Stomach smooth muscle (tissue), 2 donors: ENCODE measurements around the gene PTPRN2.
"Not testable (repeated sequence)": the region's sequence is repeated elsewhere in the genome, so short reads cannot be mapped to it uniquely, and the experiment has no call there.

Source experiments
- H3K27ac ChIP-seq: one replicate; pipeline ENCODE4 v1.7.0; 2013; ENCODE audit warnings: mild to moderate bottlenecking, low read length, inconsistent platforms
- H3K27me3 ChIP-seq, 2 donors: one replicate each; pipeline ENCODE4 v1.7.0; 2013; ENCODE audit warnings: low read length in 2 of 2; ENCODE audit not compliant: insufficient read depth in 2 of 2, control insufficient read depth in 1 of 2
- H3K36me3 ChIP-seq, 2 donors: one replicate each; pipeline ENCODE4 v1.7.0; 2013; ENCODE audit warnings: low read length in 2 of 2; ENCODE audit not compliant: control insufficient read depth in 2 of 2, insufficient read depth in 2 of 2
- H3K4me1 ChIP-seq: one replicate; pipeline ENCODE4 v1.7.0; 2013; ENCODE audit warnings: low read length; ENCODE audit not compliant: control insufficient read depth, insufficient read depth
- H3K4me3 ChIP-seq, 2 donors: one replicate each; pipeline ENCODE4 v1.7.0; 2013; ENCODE audit warnings: low read length in 2 of 2
- H3K9ac ChIP-seq, 2 donors: one replicate each; pipeline ENCODE4 v1.7.0; 2013; ENCODE audit warnings: low read length in 2 of 2, mild to moderate bottlenecking in 1 of 2
- H3K9me3 ChIP-seq, 2 donors: one replicate each; pipeline ENCODE4 v1.7.0; 2013; ENCODE audit warnings: low read length in 2 of 2; ENCODE audit not compliant: control insufficient read depth in 2 of 2
- donor health status: healthy.
- donor health status: Pancreatic carcinoma.

The PTPRN2 gene

GRCh38 chr7:157670490-157671357 lies 916.9 kb downstream of the PTPRN2 start:
- Histone ChIP-seq H3K9ac (no peak overlapping the region), H3K36me3 (no peaks in the 10 kb centered on the region), H3K27me3 (no peaks in the 10 kb centered on the region), H3K9me3 (no peaks in the 10 kb centered on the region), H3K4me1 (no peaks in the 10 kb centered on the region), H3K4me3 (no peak overlapping the region), H3K27ac (no peak overlapping the region)

- no peak overlapping the region for H3K27ac ChIP-seq
- H3K9me3 ChIP-seq: no peaks in the 10 kb centered on the region
- no peaks in the 10 kb centered on the region for H3K4me1 ChIP-seq
- H3K9ac ChIP-seq: no peak overlapping the region
- H3K4me3 ChIP-seq: no peak overlapping the region
- no peaks in the 10 kb centered on the region for H3K36me3 ChIP-seq
- peaks cover 0 to 4% of the 10 kb centered on the region in 2 donors for H3K27me3 ChIP-seq
These were observed 917.8 kb downstream of the PTPRN2 start for GRCh38 chr7:157669768-157670351.

- Histone ChIP-seq H3K27me3 (peaks cover 0 to 8% of the 10 kb centered on the region in 2 donors), H3K4me1 (no peaks in the 10 kb centered on the region), H3K4me3 (no peak overlapping the region), H3K36me3 (no peaks in the 10 kb centered on the region), H3K27ac (no peak overlapping the region), H3K9me3 (no peaks in the 10 kb centered on the region), H3K9ac (no peak overlapping the region)
These were observed 918.5 kb downstream of the PTPRN2 start for GRCh38 chr7:157668884-157669767.

- Histone ChIP-seq H3K36me3 (no peaks in the 10 kb centered on the region), H3K27me3 (peaks cover 0 to 8% of the 10 kb centered on the region in 2 donors), H3K9ac (no peak overlapping the region), H3K9me3 (no peaks in the 10 kb centered on the region), H3K27ac (no peak overlapping the region), H3K4me1 (no peaks in the 10 kb centered on the region), H3K4me3 (no peak overlapping the region)
These were observed 919.3 kb downstream of the PTPRN2 start for GRCh38 chr7:157668221-157668883.

- no peak overlapping the region for H3K4me3 ChIP-seq
- H3K27me3 ChIP-seq: peaks cover 0 to 8% of the 10 kb centered on the region in 2 donors
- no peaks in the 10 kb centered on the region for H3K9me3 ChIP-seq
- H3K4me1 ChIP-seq: no peaks in the 10 kb centered on the region
- H3K9ac ChIP-seq: no peak overlapping the region
- no peak overlapping the region for H3K27ac ChIP-seq
- H3K36me3 ChIP-seq: no peaks in the 10 kb centered on the region
These were observed 919.9 kb downstream of the PTPRN2 start for GRCh38 chr7:157667731-157668130.

GRCh38 chr7:157667261-157667660 lies 920.4 kb downstream of the PTPRN2 start:
- H3K27me3 ChIP-seq: peaks cover 0 to 8% of the 10 kb centered on the region in 2 donors
- no peaks in the 10 kb centered on the region for H3K4me1 ChIP-seq

GRCh38 chr7:157666530-157667040 lies 921.0 kb downstream of the PTPRN2 start:
- Histone ChIP-seq H3K4me3 (no peak overlapping the region), H3K9ac (no peak overlapping the region), H3K9me3 (no peaks in the 10 kb centered on the region), H3K4me1 (no peaks in the 10 kb centered on the region), H3K36me3 (no peaks in the 10 kb centered on the region), H3K27me3 (peaks cover 0 to 8% of the 10 kb centered on the region in 2 donors), H3K27ac (no peak overlapping the region)

More at GRCh38 chr7:157667261-157667660, 920.4 kb downstream of the PTPRN2 start:
- H3K27ac ChIP-seq: no peak overlapping the region
- no peaks in the 10 kb centered on the region for H3K36me3 ChIP-seq
- H3K4me3 ChIP-seq: no peak overlapping the region
- no peaks in the 10 kb centered on the region for H3K9me3 ChIP-seq
- H3K9ac ChIP-seq: no peak overlapping the region

GRCh38 chr7:157665634-157665988 lies 922.0 kb downstream of the PTPRN2 start:
- not testable (repeated sequence) for H3K27me3 ChIP-seq, H3K27ac ChIP-seq, H3K36me3 ChIP-seq, H3K9me3 ChIP-seq, H3K4me3 ChIP-seq, H3K9ac ChIP-seq, H3K4me1 ChIP-seq

- no peaks in the 10 kb centered on the region for H3K4me1 ChIP-seq
- H3K27ac ChIP-seq: no peak overlapping the region
- H3K27me3 ChIP-seq: peaks cover 0 to 8% of the 10 kb centered on the region in 2 donors
- H3K9me3 ChIP-seq: no peaks in the 10 kb centered on the region
- no peaks in the 10 kb centered on the region for H3K36me3 ChIP-seq
- no peak overlapping the region for H3K9ac ChIP-seq
- no peak overlapping the region for H3K4me3 ChIP-seq
These were observed 922.6 kb downstream of the PTPRN2 start for GRCh38 chr7:157664871-157665633.
